ENCODE data around the gene RBM42.

DNA sequence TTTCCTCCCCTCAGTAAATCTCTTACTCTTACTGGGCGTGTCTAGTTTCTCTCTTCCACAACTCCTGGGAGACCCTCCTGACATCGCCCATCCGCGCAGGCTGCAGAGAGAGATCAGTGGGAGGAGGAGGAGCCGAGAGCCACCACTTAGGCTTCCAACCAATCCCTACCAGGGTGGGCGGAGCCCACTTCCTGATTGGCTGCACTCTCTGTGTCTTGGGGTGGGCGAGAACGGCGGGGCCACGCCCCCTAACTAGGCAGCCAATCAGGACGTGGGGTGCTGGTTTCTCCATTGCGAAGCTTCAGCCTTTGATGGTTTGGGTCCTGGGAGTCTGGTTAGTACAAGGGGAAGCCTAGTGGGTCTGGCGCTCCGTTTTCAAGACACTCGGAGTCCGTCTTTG is 43.0 kb upstream of the RBM42 start, which contains the start of gene PMIS2:
- no peak for TF ChIP-seq EZH2 (IDR thresholded peaks at IDR 0.05; ENCODE audit: insufficient read depth, poor library complexity, severe bottlenecking)
- TF ChIP-seq EZH2phosphoT487 (IDR thresholded peaks at IDR 0.05; ENCODE audit: insufficient read depth, low read depth): no peak
